RCC 7860 (cell line): Measurements from ENCODE around the gene NAT9.

ENCODE experiments used
- DNase-seq: peaks from one replicate; pipeline ENCODE4 v3.0.0-alpha.2; 2015; ENCODE audit warnings: low spot score
- FAIRE-seq: peaks from 2 replicates; lab custom pipeline; 2012; peaks lifted over from hg19 to GRCh38; lab: Jason Lieb, UNC

Gene NAT9

GRCh38 chr17:74806334-74806733 lies 30.2 kb upstream of the NAT9 start:
- DNase-seq (no peak), FAIRE-seq (no peak)

DNA sequence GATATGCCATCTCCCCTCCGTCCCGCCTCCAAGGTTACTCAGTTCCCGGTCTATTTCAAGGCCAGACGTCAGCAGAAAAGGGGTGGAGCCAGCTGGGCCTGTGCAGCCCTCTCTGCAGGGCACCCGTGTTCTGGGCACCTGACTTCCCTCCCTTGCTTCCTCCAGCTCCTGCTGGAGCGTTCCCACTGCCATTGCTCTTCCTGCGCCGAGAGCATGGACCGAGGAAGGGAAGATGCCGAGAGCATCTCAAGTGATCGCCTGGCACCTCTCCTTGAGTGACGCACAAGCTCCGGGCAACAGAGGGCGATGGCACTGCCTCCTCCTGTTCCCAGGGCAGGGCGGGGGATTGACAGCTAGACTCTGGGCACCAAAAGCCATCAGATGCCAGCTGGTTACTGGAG lies 29.4 kb upstream of the NAT9 start:
- DNase-seq (no peak), FAIRE-seq (no peak)

- DNase-seq, result no peak
- no peak for FAIRE-seq
Measured at GRCh38 chr17:74804683-74805082, 28.5 kb upstream of the NAT9 start.

GRCh38 chr17:74803971-74804370 lies 27.8 kb upstream of the NAT9 start:
- no peak for DNase-seq
- no peak for FAIRE-seq

GRCh38 chr17:74803388-74803930 lies 27.3 kb upstream of the NAT9 start:
- DNase-seq (no peak), FAIRE-seq (no peak)

DNA sequence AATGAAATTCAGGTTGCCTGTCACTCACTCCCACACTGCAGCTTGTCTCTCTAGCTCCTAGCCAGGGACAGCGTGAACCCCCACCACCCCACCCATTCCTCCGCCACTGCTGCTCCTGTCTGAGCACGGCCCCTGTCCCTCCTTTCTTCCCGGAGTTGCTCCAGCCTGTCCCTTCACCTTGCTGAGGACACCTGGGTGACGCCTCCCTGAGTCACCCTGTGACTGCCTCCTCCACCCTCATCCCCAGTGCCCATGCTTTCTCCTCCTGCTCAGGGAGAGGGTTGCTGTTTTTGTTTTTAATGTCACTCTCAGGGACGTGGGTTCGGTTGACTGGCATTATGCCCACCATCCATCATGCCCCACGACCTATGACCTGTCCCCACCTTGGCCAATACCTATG lies 25.8 kb upstream of the NAT9 start:
- no peak for DNase-seq
- FAIRE-seq, result no peak

DNA sequence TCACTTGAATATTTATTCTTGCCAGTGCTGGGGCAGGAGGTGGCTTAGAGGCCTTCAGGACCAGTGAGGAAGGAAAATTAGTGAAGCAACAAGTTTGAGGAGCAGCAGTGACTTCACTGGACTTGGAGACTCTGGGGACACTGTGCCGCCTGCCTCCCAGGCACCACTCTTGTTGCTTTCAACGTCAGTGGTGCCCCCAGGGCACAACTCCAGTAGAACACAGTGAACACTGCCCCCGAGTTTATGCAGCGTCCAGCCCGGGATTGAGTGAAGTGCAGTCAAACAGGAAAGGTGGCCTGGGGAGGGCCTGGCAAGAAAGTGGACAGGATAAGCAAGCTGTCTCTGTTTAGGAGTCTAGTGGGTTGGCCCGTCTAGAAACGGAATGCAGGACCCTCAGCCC lies 24.4 kb upstream of the NAT9 start:
- FAIRE-seq (no peak), DNase-seq (no peak)

DNA sequence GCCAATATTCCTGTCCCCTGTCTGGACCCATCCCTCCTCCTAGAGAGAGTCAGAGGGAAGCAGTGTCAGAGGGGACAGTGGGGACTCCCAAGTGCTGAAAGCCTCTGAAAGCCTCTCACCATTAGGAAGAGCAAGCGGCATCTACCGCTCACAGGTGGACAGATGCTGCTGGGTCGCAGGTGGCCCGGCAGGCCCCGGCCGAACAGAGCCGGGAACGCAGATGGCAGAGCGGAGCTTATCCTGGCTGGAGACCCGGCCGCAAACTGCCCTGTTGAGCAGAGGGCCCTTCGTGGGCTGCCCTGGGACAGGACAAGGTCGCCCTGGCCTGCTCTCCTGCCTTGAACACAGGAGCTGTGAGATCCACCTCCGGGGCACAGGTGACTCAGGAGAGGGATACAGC lies 23.0 kb upstream of the NAT9 start:
- no peak for FAIRE-seq

GRCh38 chr17:74798239-74798707 lies 22.1 kb upstream of the NAT9 start:
- FAIRE-seq (peak; percentile 86), DNase-seq (peak; percentile 86)

More for the DNA sequence above, 23.0 kb upstream of the NAT9 start:
- no peak for DNase-seq

DNA sequence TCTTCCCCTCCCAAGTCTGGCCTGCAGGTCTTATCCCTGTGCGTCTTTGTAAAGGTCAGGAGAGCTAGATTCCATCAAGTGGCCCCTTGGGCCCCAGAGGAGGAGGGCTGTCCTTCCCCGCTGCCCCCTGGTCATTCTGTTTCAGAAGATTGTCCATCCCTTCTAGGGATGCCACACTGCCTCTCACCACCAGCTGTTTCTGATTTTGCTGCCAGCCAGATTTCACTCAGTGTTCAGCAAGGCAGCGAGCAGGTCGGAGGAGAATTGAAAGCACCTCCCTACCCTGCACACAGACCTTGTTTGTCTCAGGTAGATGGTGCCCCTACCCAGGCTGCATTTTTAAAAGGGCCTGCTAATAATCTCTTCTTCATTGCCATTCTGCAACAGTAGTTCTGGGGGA lies 21.7 kb upstream of the NAT9 start:
- no peak for FAIRE-seq
- no peak for DNase-seq

DNA sequence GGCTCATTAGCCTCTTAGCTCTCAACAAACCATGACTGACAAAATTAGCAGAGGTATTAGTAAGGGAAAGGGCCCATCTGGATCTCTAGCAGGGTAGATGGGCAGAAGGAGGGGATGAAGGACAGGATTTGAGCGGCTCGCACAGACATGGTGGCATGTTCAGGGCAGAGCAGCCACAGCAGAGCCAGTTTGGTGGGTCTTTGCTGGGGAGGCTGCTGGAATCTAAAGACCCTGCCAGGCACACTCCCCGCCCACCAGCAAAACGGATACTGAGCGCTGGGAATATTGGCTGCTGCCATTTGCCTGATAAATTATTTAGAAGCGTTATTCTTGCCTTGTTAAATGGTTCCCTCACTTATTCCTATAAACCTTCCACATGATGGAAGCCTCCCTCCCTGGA lies 20.7 kb upstream of the NAT9 start:
- FAIRE-seq (no peak), DNase-seq (no peak)

DNA sequence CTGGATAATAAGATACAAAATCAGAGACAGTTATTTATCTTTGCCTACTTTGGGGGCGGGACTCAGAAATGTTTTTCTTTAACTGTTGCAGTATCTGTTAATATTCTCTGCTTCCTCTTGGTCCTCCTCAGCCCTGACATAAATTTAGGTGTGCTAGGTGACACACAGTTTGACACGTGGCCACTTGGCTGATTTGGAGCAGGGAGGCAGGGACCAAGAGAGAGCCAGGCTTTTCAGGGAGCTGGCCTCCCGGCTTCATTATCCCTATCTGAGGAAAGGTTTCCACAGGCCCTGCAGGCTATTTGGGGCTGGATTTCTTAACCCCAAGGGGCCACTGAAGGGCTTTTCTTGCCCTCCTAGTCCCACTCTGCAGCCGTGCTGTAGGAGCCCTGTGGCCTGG lies 20.1 kb upstream of the NAT9 start:
- FAIRE-seq (no peak), DNase-seq (no peak)

- FAIRE-seq (no peak), DNase-seq (no peak)
Measured at GRCh38 chr17:74795327-74796020, 19.3 kb upstream of the NAT9 start.

DNA sequence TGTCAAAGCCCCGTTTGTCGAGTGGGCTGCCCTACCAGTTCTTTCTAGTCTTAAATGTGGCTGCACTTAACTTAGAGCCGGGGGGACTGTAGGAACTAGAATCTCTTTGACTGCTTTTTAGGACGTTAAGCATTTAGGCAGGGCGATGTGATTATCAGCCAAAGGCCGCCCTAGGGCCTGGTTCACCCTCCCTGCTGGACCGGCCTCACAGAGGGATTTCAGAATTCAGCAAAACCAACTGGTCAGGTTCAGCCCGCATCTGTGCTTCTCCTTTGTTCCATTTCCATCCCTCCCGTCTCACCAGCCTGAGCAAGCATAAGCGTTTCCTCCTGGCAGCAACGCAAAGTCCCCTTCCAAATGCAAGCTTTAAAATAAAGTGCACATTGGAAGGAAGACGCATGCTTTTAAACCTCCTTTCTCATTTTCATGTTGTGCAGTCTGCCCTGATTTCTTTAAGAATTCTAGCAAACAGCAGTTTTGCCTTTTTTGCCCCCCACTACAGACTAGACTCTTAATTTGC lies 16.5 kb upstream of the NAT9 start:
- no peak for FAIRE-seq
- no peak for DNase-seq

- FAIRE-seq (no peak), DNase-seq (no peak)
Measured at GRCh38 chr17:74790161-74791058, 14.3 kb upstream of the NAT9 start.

DNA sequence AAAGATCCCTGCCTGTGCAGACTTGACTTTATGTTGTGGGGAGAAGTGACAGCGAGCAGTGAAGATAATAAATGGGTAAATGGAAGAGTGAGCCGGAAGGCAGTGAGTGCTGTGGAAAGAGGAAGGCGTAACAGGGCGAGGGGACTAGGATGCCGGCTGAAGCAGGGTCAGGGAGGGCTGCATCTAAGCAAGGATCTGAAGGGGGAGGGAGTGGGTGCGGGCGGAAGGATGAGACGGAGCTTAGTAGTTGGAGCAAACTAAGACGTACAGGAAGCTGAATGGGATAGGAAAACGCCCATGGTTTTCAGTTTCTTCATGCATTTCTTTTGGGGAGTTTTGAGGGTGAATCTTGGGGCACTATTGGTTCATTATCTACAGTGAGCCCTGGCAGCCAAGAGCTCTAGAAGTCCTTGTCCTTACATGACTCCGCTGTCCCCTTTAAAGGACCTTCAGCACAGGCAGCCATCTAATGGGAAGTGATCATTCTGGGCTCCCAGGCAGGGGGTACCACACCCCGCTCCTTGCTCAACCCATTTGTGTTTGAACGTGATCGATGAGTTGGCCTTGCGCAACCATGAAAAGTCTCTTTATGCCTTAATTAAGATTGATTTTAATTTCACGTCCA lies 10.4 kb upstream of the NAT9 start:
- no peak for DNase-seq
- no peak for FAIRE-seq

- no peak for DNase-seq
- FAIRE-seq, result no peak
Measured at GRCh38 chr17:74785981-74786360, 9.8 kb upstream of the NAT9 start.

DNA sequence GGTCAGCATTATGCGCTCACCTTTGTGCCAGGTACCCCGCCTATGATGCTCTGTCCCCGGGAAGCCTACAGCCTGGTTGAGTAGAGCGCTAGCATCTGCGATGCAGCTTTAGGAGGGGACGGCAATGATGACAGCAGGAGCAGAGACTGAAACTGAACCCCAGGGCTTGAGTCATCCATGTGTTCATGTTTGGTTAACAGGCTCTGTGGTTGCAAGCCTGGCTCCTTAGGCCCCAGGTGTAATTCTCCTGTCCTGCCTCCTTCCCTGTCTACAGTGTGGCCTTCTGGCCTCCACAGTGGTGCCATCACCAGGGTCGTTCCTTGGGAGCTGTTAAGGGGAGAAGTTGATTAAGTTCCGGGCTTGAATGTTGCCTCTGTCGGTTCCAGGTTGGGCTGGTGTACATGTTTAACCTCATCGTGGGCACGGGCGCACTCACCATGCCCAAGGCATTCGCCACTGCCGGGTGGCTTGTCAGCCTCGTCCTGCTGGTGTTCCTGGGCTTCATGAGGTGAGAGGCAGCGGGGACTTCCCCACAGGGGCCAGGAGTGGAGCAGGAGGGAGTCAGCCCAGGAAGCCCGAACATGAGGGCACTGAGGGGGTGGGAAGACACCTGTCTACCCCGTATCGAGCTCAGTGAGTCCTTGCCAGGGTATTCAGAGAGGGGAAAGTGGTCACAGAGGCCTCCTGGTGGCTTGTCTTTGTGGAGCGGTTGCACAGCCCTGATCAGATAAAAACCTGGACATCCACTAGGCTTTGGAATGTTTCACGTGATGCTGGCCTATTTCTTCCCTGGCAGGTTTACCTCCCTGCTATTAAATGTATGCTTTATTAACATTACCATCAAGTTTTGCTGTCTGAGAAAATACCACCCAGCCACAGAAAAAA lies 9.2 kb upstream of the NAT9 start:
- FAIRE-seq, result no peak

GRCh38 chr17:74784125-74784810 lies 8.1 kb upstream of the NAT9 start:
- FAIRE-seq (no peak), DNase-seq (no peak)

More for the DNA sequence above, 9.2 kb upstream of the NAT9 start:
- no peak for DNase-seq

GRCh38 chr17:74782571-74782970 lies 6.4 kb upstream of the NAT9 start:
- no peak for FAIRE-seq
- DNase-seq, result no peak
